MCF 10A (cell line): ENCODE data around the gene KIF6. TPM values are rescaled to one million over a fixed set of nuclear protein-coding genes. Genes with fewer than 3 reads are reported as not detected.

Source experiments
- BruUV-seq: library from RNA; stranded (reverse); fragments of 400-500 nt; replicated peaks from 2 replicates; lab custom pipeline; 2021; lab: Mats Ljungman, UMichigan
- CTCF ChIA-PET: fragments of 300-600 bp; sonication (Branson Sonifier 250); formaldehyde crosslinking; extraction: SDS; loops from one replicate; lab custom pipeline; 2021; ENCODE audit warnings: antibody characterized with exemption, inconsistent platforms; lab: Yijun Ruan, JAX
- POLR2A ChIA-PET: fragments of 300-600, 350-650 bp; sonication (Branson Sonifier 250); formaldehyde crosslinking; extraction: SDS; loops from one replicate; lab custom pipeline; 2020; ENCODE audit warnings: antibody characterized with exemption, inconsistent platforms; lab: Yijun Ruan, JAX
- DNase-seq: peaks from one replicate; pipeline ENCODE4 v3.0.0-alpha.2; 2018; ENCODE audit not compliant: unreplicated experiment
- H3K27ac Mint-ChIP-seq: one replicate; pipeline ENCODE4 v1.8.0; 2022; ENCODE audit warnings: mild to moderate bottlenecking, low read depth, mixed read lengths; ENCODE audit not compliant: unreplicated experiment
- H3K27me3 Mint-ChIP-seq: one replicate; pipeline ENCODE4 v1.8.0; 2022; ENCODE audit warnings: mixed read lengths; ENCODE audit not compliant: insufficient read depth, unreplicated experiment
- H3K36me3 Mint-ChIP-seq: one replicate; pipeline ENCODE4 v1.8.0; 2022; ENCODE audit warnings: mild to moderate bottlenecking, moderate library complexity, mixed read lengths; ENCODE audit not compliant: insufficient read depth, unreplicated experiment
- H3K4me1 Mint-ChIP-seq: one replicate; pipeline ENCODE4 v1.8.0; 2022; ENCODE audit warnings: mixed read lengths; ENCODE audit not compliant: insufficient read depth, unreplicated experiment
- H3K4me3 Mint-ChIP-seq: one replicate; pipeline ENCODE4 v1.8.0; 2022; ENCODE audit warnings: mild to moderate bottlenecking, moderate library complexity, mixed read lengths; ENCODE audit not compliant: unreplicated experiment
- H3K9me3 Mint-ChIP-seq: one replicate; pipeline ENCODE4 v1.8.0; 2022; ENCODE audit warnings: mixed read lengths; ENCODE audit not compliant: unreplicated experiment
- CTCF ChIP-seq: fragments of 200-600 bp; IDR thresholded peaks from one replicate; pipeline ENCODE4 v1.8.0; 2022; ENCODE audit warnings: antibody characterized with exemption, mild to moderate bottlenecking; ENCODE audit not compliant: unreplicated experiment
- intact Hi-C: fragments of 100-400 bp; cut with micrococcal nuclease; formaldehyde crosslinking; loops from 2 replicates; pipeline ENCODE4 v1.14.1; 2022
- total RNA-seq: library from RNA; stranded (reverse); gene quantifications from 2 replicates; pipeline ENCODE4 v1.2.3, GENCODE V29; 2022

Gene KIF6
- total RNA-seq, 1 experiment from 2014 or later, result 0.91 TPM

GRCh38 chr6:39347906-39348585, 377.2 kb downstream of the KIF6 start:
- H3K27me3 Mint-ChIP-seq, result no peaks in the 10 kb centered on the region

GRCh38 chr6:39347206-39347605, 378.0 kb downstream of the KIF6 start:
- no TSS peak for BruUV-seq
- ChIA-PET POLR2A (no interaction called here), CTCF (interaction anchor here (0.5 to 7.5 kb wide), 21 partner anchors 9 to 1721 kb away, joined by 3 to 58 read pairs (median 3); no protein-coding TSS in a partner anchor)
- Mint-ChIP-seq H3K27me3 (no peaks in the 10 kb centered on the region), H3K4me3 (no peak overlapping the region), H3K9me3 (no peaks in the 10 kb centered on the region), H3K4me1 (no peaks in the 10 kb centered on the region), H3K36me3 (no peaks in the 10 kb centered on the region), H3K27ac (no peak overlapping the region)
- no peak for TF ChIP-seq CTCF
- no peak for DNase-seq
- intact Hi-C loops, result loop anchor here (5.0 kb wide), 1 partner anchor 1725 kb away; the partner anchor contains the start of genes NFYA and OARD1

More at GRCh38 chr6:39347906-39348585, 377.2 kb downstream of the KIF6 start:
- BruUV-seq, result no TSS peak
- CTCF ChIA-PET, result interaction anchor here (0.5 to 7.5 kb wide), 25 partner anchors 8 to 1720 kb away, joined by 3 to 58 read pairs (median 3); no protein-coding TSS in a partner anchor
- Mint-ChIP-seq H3K9me3 (no peaks in the 10 kb centered on the region), H3K4me1 (no peaks in the 10 kb centered on the region), H3K4me3 (no peak overlapping the region), H3K36me3 (no peaks in the 10 kb centered on the region), H3K27ac (no peak overlapping the region)
- POLR2A ChIA-PET, result no interaction called here
- TF ChIP-seq CTCF, result peak; percentile 91
- DNase-seq, result peak; percentile 62
- intact Hi-C loops, result loop anchor here (5.0 kb wide), 1 partner anchor 1724 kb away; the partner anchor contains the start of genes NFYA and OARD1

DNA sequence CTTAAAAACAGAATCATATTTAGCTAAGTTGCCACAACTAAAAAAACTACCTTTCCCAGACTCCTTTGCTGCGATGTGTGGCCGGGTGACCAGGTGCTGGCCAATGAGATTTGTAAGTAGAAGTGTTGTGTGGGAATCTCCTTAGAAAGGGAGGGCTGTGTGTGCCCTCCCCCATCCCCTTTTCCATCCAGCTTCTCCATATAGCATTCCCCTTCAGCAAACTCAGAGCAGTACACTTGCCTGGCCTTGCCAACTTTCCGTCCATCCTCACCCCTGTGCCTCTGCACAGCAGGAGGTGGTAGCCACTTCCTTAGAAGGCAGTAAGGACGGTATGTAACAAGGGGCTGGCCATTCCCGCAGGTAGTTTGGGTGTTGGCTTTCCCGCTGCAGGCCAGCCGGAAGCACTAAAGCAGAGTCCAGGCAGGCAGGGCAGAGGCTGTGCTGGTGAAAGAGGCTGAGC, 380.4 kb downstream of the KIF6 start:
- Mint-ChIP-seq H3K36me3 (no peaks in the 10 kb centered on the region), H3K4me3 (no peak overlapping the region), H3K4me1 (no peaks in the 10 kb centered on the region), H3K9me3 (no peaks in the 10 kb centered on the region), H3K27ac (no peak overlapping the region), H3K27me3 (no peaks in the 10 kb centered on the region)
- peak; percentile 34 for DNase-seq
- TF ChIP-seq CTCF, result no peak
- ChIA-PET CTCF (interaction anchor here (0.5 to 2.5 kb wide), 4 partner anchors 18 to 635 kb away, joined by 3 to 11 read pairs (median 4); no protein-coding TSS in a partner anchor), POLR2A (no interaction called here)
- intact Hi-C loops, result loop anchor here (5.0 kb wide), 1 partner anchor 1727 kb away; the partner anchor contains the start of genes NFYA and OARD1
- no TSS peak for BruUV-seq

- no peak overlapping the region for H3K27ac Mint-ChIP-seq
- POLR2A ChIA-PET, result no interaction called here
- no TSS peak for BruUV-seq
- no peak overlapping the region for H3K4me3 Mint-ChIP-seq
- no peak for DNase-seq
- no peaks in the 10 kb centered on the region for H3K9me3 Mint-ChIP-seq
- TF ChIP-seq CTCF, result no peak
- no peaks in the 10 kb centered on the region for H3K4me1 Mint-ChIP-seq
- CTCF ChIA-PET, result interaction anchor here (2.5 kb wide), 1 partner anchor 19 kb away, joined by 11 read pairs; no protein-coding TSS in a partner anchor
- intact Hi-C loops, result no loop called here
- no peaks in the 10 kb centered on the region for H3K27me3 Mint-ChIP-seq
- H3K36me3 Mint-ChIP-seq, result no peaks in the 10 kb centered on the region
These were observed 381.8 kb downstream of the KIF6 start for GRCh38 chr6:39343396-39343870.
